Frontal cortex (tissue), 4 donors: ENCODE data around the gene MRPL30. TPM values are rescaled to one million over a fixed set of nuclear protein-coding genes. Genes with fewer than 3 reads are reported as not detected.
"Not testable (repeated sequence)": the region's sequence is repeated elsewhere in the genome, so short reads cannot be mapped to it uniquely, and the experiment has no call there.

Experiments used
- DNase-seq, 2 donors: peaks; one replicate each; pipeline ENCODE4 v3.0.0; 2012; ENCODE audit warnings: low spot score in 2 of 2
- FAIRE-seq: peaks from 2 replicates; lab custom pipeline; 2012; peaks lifted over from hg19 to GRCh38; lab: Jason Lieb, UNC
- total RNA-seq: library from RNA; depleted of rRNA; stranded (reverse); fragments of >200 nt; gene quantifications from one replicate; pipeline ENCODE4 v1.2.3, GENCODE V29; 2014
- donor health status: control.
- donor health status: control.
- donor health status: control.

Gene MRPL30
- 90.9 TPM for total RNA-seq

GRCh38 chr2:99180755-99181623 lies at the start of gene MRPL30, which contains the start of gene MITD1:
Gene MRPL30 (plus strand): TSS chr2:99181184. CDS start chr2:99186204, 5,020 bp downstream.
Gene MITD1 (minus strand): TSS chr2:99181058. CDS start chr2:99180981, 77 bp downstream.
- DNase-seq (peak; percentile 63 to 81), FAIRE-seq (no peak)

GRCh38 chr2:99135044-99135556 lies 45.9 kb upstream of the MRPL30 start:
- not testable (repeated sequence) for DNase-seq, FAIRE-seq

- FAIRE-seq (no peak), DNase-seq (no peak)
Measured at GRCh38 chr2:99139003-99139402, 42.0 kb upstream of the MRPL30 start.

GRCh38 chr2:99140056-99140859 lies 40.7 kb upstream of the MRPL30 start:
- DNase-seq (no peak), FAIRE-seq (no peak)

GRCh38 chr2:99140860-99141109 lies 40.2 kb upstream of the MRPL30 start:
- no peak for DNase-seq
- FAIRE-seq, result no peak

- DNase-seq (peak; percentile 85 to 86), FAIRE-seq (no peak)
Measured at GRCh38 chr2:99141110-99142108, 39.6 kb upstream of the MRPL30 start, which contains the start of gene C2orf15. Gene C2orf15 (plus strand): TSS chr2:99141707. CDS start chr2:99150559, 8,852 bp downstream.

- no peak for DNase-seq
- FAIRE-seq, result no peak
Measured at GRCh38 chr2:99150706-99151105, 30.3 kb upstream of the MRPL30 start.

GRCh38 chr2:99152199-99152895 lies 28.6 kb upstream of the MRPL30 start:
- FAIRE-seq (no peak), DNase-seq (no peak)

GRCh38 chr2:99153921-99154604 lies 26.9 kb upstream of the MRPL30 start:
- FAIRE-seq, result no peak
- DNase-seq, result peak in 1 of 2 donors; percentile 38

- FAIRE-seq (no peak), DNase-seq (peak; percentile 82 to 91)
Measured at GRCh38 chr2:99154643-99155536, 26.1 kb upstream of the MRPL30 start, which contains the start of the genes LIPT1 and TSGA10. Gene LIPT1 (plus strand): TSS chr2:99154967. CDS start chr2:99161958, 6,991 bp downstream. Gene TSGA10 (minus strand): TSS chr2:99154942. CDS start chr2:99109439, 45,503 bp downstream.

- FAIRE-seq (no peak), DNase-seq (no peak)
Measured at GRCh38 chr2:99156891-99157290, 24.1 kb upstream of the MRPL30 start.

GRCh38 chr2:99158599-99158998 lies 22.4 kb upstream of the MRPL30 start:
- FAIRE-seq (no peak), DNase-seq (no peak)

GRCh38 chr2:99159594-99159993 lies 21.4 kb upstream of the MRPL30 start:
- FAIRE-seq (no peak), DNase-seq (no peak)

- no peak for DNase-seq
- FAIRE-seq, result no peak
Measured at GRCh38 chr2:99166218-99166617, 14.8 kb upstream of the MRPL30 start.

- FAIRE-seq (no peak), DNase-seq (no peak)
Measured at GRCh38 chr2:99169534-99169933, 11.4 kb upstream of the MRPL30 start.

GRCh38 chr2:99171377-99172140 lies 9.4 kb upstream of the MRPL30 start:
- FAIRE-seq (no peak), DNase-seq (no peak)
